Kidney (tissue), 14 donors: ENCODE data around the gene ATP8A2. TPM values are rescaled to one million over a fixed set of nuclear protein-coding genes. Genes with fewer than 3 reads are reported as not detected.

Experiments used
- DNase-seq, 5 donors: peaks; one replicate each; pipeline ENCODE4 v3.0.0-alpha.2; 2013 to 2020
- FAIRE-seq: peaks from 2 replicates; lab custom pipeline; 2012; peaks lifted over from hg19 to GRCh38; lab: Jason Lieb, UNC
- H3K27ac ChIP-seq, 2 donors: one replicate each; pipeline ENCODE4 v1.7.0; 2013; ENCODE audit warnings: low read depth in 2 of 2, low read length in 2 of 2, inconsistent platforms in 1 of 2
- H3K27me3 ChIP-seq: one replicate; pipeline ENCODE4 v1.7.1; 2013; ENCODE audit warnings: low read length, inconsistent platforms; ENCODE audit not compliant: control insufficient read depth, insufficient read depth
- H3K36me3 ChIP-seq, 3 donors: one replicate each; pipeline versions ENCODE4 v1.7.0 to v1.7.1; 2013; ENCODE audit warnings: low read length in 3 of 3, control low read depth in 1 of 3, inconsistent platforms in 1 of 3; ENCODE audit not compliant: insufficient read depth in 3 of 3, control insufficient read depth in 2 of 3
- H3K4me1 ChIP-seq, 3 donors: one replicate each; pipeline versions ENCODE4 v1.7.0 to v1.7.1; 2013; ENCODE audit warnings: low read length in 3 of 3, inconsistent platforms in 1 of 3, low read depth in 1 of 3; ENCODE audit not compliant: control insufficient read depth in 2 of 3, insufficient read depth in 2 of 3
- H3K4me3 ChIP-seq, 3 donors: one replicate each; pipeline versions ENCODE4 v1.7.0 to v1.8.1; 2013; ENCODE audit warnings: low read length in 3 of 3, control low read depth in 1 of 3, inconsistent platforms in 1 of 3
- H3K9ac ChIP-seq, 3 donors: one replicate each; pipeline versions ENCODE4 v1.7.0 to v1.7.1; 2013; ENCODE audit warnings: low read length in 3 of 3, control low read depth in 1 of 3, inconsistent platforms in 1 of 3
- H3K9me3 ChIP-seq, 3 donors: one replicate each; pipeline versions ENCODE4 v1.7.0 to v1.7.1; 2013; ENCODE audit warnings: low read length in 3 of 3, control low read depth in 1 of 3, inconsistent platforms in 1 of 3; ENCODE audit not compliant: control insufficient read depth in 2 of 3, insufficient read depth in 1 of 3
- CTCF ChIP-seq: IDR thresholded peaks from 3 replicates; pipeline ENCODE4 v1.5.1; 2012; ENCODE audit warnings: mild to moderate bottlenecking, moderate library complexity, borderline replicate concordance; ENCODE audit not compliant: insufficient read depth; ENCODE audit errors: extremely low read depth
- intact Hi-C: fragments of 100-400 bp; cut with DNase I; formaldehyde crosslinking; loops from one replicate; pipeline ENCODE4 v1.11.1; 2022
- polyA plus RNA-seq: library from polyadenylated mRNA; stranded (reverse); fragments of 350-450 nt; fragmentation: Illumina TruSeq; extraction: RNeasy Lipid Tissue Mini Kit (QIAGEN cat#74804); gene quantifications from one replicate; pipeline ENCODE4 v1.2.3, GENCODE V29; 2014; ENCODE audit warnings: low read depth, low replicate concordance; ENCODE audit not compliant: insufficient read depth
- total RNA-seq: library from RNA; stranded (reverse); fragmentation: NEBNext Ultra II Directional; extraction: Animal tissue kit (Norgen Biotek cat#: 25700); gene quantifications from one replicate; pipeline ENCODE4 v1.2.1, GENCODE V29; 2021
- donor health status: control.
- donor health status: control.
- donor health status: control.
- donor health status: control.
- donor health status: control.
- donor health status: DM: yes; HTN: yes; CAD: no.
- donor health status: Normal renal cell carcinoma (clear cell type).

Gene ATP8A2
- total and polyA plus RNA-seq, 2 donors from 2014 or later = 0.50 to 0.73 TPM

GRCh38 chr13:25742220-25742619, 370.4 kb downstream of the ATP8A2 start:
- DNase-seq = no peak
- Histone ChIP-seq H3K27me3 (no peaks in the 10 kb centered on the region), H3K4me3 (no peak overlapping the region), H3K36me3 (no peaks in the 10 kb centered on the region), H3K9me3 (no peaks in the 10 kb centered on the region), H3K27ac (no peak overlapping the region), H3K9ac (no peak overlapping the region), H3K4me1 (no peaks in the 10 kb centered on the region)
- no peak for FAIRE-seq
- TF ChIP-seq CTCF = no peak
- intact Hi-C loops = no loop called here

- intact Hi-C loops = no loop called here
- no peaks in the 10 kb centered on the region for H3K9me3 ChIP-seq
- H3K9ac ChIP-seq = no peak overlapping the region
- H3K4me3 ChIP-seq = no peak overlapping the region
- H3K27ac ChIP-seq = no peak overlapping the region
- no peak for DNase-seq
- no peaks in the 10 kb centered on the region for H3K4me1 ChIP-seq
- no peak for FAIRE-seq
- no peaks in the 10 kb centered on the region for H3K27me3 ChIP-seq
- no peaks in the 10 kb centered on the region for H3K36me3 ChIP-seq
- TF ChIP-seq CTCF = no peak
Measured at GRCh38 chr13:25743421-25743820, 371.6 kb downstream of the ATP8A2 start.

GRCh38 chr13:25744178-25744577, 372.4 kb downstream of the ATP8A2 start:
- Histone ChIP-seq H3K9me3 (no peaks in the 10 kb centered on the region), H3K9ac (no peak overlapping the region), H3K4me3 (no peak overlapping the region), H3K27me3 (no peaks in the 10 kb centered on the region), H3K27ac (no peak overlapping the region), H3K36me3 (no peaks in the 10 kb centered on the region), H3K4me1 (no peaks in the 10 kb centered on the region)
- DNase-seq = no peak
- FAIRE-seq = no peak
- no peak for TF ChIP-seq CTCF
- intact Hi-C loops = no loop called here

- no peaks in the 10 kb centered on the region for H3K36me3 ChIP-seq
- H3K9ac ChIP-seq = no peak overlapping the region
- no peaks in the 10 kb centered on the region for H3K9me3 ChIP-seq
- no peak overlapping the region for H3K4me3 ChIP-seq
- H3K4me1 ChIP-seq = no peaks in the 10 kb centered on the region
- intact Hi-C loops = no loop called here
- DNase-seq = no peak
- no peak overlapping the region for H3K27ac ChIP-seq
- H3K27me3 ChIP-seq = no peaks in the 10 kb centered on the region
- no peak for FAIRE-seq
- no peak for TF ChIP-seq CTCF
Measured at GRCh38 chr13:25746131-25746530, 374.4 kb downstream of the ATP8A2 start.
